GM19099 (cell line): ENCODE measurements around the gene PRDM15.

Experiments used
- POLR2A ChIP-seq: IDR thresholded peaks from 3 replicates; pipeline ENCODE4 v1.6.1; 2011; ENCODE audit warnings: low read depth; ENCODE audit not compliant: insufficient read length; ENCODE audit errors: extremely low read depth

PRDM15 gene

DNA sequence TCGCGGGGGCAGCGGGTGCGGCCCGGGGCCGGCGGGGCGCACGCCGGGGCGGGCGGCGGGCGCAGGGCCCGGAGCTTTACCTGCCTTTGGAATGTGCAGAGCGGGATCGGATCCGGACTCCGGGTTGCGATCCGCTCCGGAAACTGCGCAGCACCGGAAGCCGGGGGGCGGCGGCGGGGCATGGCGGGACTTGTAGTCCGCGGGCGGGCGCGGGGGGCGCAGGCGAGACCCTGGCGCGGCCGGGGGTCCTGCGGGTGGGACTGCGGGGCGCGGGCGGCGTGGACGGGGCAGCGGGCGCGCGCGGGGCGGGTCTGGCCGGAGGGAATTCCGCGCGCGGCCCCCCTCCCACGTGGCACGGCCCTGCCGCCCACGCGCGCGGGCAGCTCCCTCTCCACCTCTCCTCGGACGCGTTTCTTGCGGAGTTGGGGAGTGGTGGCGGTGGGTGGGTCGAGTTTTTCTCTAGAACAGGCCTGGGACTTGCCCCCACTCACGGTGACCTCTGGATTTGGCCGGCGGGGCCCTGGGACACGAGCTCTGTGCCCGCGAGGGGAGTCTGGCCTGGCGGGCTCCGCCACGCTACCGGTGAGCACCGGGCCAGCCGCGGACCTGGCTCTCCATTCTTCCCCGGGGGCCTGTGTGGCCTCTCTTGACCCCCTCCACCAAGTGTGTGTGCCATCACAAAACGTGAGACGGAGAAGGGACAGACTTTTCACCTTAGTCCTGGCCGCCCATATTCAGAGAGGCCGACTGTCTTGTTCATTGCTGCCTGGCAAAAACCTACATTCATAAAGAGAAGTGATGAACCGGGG lies at the start of gene PRDM15:
PRDM15 (minus strand) TSS at position 155 of the 809 bp plus-strand sequence. CDS start 18,981 bp downstream, outside the sequence.
- TF ChIP-seq POLR2A, result peak; percentile 51

DNA sequence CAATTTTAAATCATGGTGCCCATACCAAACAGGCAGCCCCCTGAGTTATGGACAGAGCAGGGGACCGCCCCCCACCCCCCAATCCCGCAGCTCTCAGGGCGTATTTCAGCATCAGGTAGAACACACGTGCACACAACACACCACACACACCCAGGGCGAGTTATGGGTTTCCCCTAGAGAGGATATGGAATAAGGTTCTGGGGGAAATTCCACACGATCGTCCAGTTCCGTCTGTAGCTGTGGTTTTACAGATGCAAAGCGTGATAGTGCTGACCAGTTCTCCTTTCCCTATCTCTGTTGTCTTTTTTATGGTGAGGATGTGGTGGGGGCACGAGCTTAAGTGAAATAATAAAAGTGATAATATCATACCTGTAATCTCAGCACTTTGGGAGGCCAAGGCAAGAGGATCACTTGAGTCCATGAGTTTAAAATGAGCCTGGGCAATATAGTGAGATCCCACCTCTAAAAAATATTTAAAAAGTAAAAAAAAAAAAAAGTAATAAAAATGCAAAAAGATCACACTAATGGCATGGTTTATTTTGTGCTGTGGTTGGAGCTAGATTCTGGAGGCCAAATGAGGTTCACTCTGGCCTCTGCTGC lies 49.6 kb upstream of the PRDM15 start:
- no peak for TF ChIP-seq POLR2A

DNA sequence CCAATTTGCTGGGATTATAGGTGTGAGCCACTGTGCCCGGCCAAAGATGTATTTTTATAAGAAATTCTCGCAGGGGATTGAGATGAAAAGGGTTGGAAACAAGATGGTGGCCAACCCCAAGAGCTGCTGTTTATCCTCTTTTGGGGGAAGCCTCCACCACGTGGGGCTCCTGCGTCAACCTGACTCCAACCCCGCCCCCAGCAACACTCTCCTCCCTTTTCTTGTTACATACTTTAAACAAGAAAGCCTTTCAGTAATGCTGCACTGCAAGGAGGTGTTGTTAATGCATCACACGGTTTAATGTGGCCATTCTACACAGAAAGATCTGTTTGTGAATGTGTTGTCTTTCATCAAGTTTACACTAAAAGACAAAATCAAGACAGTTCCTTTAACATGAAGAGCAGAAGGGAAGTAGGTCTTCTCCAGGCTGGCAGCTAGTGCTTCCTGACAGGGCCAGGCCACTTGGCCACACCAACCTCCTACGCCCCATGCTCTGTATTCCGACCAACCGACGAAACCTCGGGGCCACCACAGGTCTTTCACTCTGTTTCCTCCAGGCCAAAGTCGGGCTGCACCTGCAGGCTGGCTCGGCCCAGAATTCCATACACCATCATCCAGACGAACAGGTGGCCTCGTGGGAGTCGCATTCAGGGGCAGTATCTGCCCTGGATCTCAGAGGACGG lies 48.7 kb upstream of the PRDM15 start:
- TF ChIP-seq POLR2A, result no peak

- TF ChIP-seq POLR2A, result no peak
Measured at GRCh38 chr21:41926807-41927171, 47.6 kb upstream of the PRDM15 start.

GRCh38 chr21:41926117-41926806 lies 47.1 kb upstream of the PRDM15 start:
- TF ChIP-seq POLR2A, result peak; percentile 47

- no peak for TF ChIP-seq POLR2A
Measured at GRCh38 chr21:41925767-41926116, 46.6 kb upstream of the PRDM15 start.

DNA sequence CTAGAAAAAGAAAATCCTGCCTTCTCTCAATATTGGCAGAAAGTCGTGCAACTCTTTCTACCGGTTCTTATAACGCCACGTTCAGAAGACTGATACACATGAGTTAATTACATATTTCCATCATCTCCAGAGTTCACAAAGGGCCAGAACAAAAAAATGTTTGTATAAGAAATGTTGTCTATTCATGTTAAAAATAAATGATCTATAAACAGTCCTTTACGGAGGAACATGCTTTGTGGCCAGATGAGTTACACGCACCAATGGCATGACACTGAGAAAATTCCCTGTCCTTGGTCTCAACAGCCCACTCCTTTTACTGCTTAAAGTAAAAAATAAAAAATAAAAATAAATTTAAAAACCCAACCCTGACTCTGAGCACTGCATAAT lies 45.2 kb upstream of the PRDM15 start:
- no peak for TF ChIP-seq POLR2A

- no peak for TF ChIP-seq POLR2A
Measured at GRCh38 chr21:41923631-41924367, 44.7 kb upstream of the PRDM15 start.

- no peak for TF ChIP-seq POLR2A
Measured at GRCh38 chr21:41923186-41923585, 44.0 kb upstream of the PRDM15 start.

DNA sequence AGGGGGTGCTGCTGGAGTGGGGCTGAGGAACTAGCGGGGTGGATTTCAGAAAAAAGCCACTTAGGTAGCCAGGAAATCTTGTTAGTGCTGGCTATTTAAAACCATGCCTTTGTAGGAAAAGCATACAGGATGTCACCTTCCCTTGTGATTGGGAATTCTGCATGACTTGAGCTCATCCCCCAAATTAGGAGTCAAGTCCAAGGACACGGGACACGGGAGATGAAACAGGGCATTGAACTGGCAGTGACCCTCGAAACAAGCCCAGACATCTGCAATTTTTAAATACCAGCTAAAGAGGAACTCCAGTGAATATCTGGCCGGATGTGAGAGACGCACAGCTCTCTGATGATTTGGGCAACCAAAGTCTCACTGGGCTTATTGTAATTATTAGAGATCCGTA lies 41.9 kb upstream of the PRDM15 start:
- TF ChIP-seq POLR2A, result no peak

DNA sequence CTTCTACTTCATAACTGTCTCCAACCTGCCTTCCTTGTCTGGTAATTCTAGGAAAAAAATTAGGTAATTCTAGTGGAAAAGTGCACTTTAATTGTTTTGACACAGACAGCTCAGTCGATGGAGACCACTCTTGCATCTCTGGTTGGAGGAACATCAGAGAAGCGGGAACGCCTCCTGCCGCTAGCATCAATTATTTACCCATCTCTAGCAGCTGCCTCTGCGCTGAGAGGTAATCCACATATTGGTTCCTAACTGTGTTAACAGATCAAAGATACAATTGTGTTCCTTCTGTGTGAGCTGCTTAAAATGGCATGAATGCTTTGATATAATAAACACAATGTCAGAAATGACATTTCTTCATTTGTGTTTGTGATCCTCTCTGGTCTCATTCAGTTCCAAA lies 41.3 kb upstream of the PRDM15 start:
- no peak for TF ChIP-seq POLR2A

DNA sequence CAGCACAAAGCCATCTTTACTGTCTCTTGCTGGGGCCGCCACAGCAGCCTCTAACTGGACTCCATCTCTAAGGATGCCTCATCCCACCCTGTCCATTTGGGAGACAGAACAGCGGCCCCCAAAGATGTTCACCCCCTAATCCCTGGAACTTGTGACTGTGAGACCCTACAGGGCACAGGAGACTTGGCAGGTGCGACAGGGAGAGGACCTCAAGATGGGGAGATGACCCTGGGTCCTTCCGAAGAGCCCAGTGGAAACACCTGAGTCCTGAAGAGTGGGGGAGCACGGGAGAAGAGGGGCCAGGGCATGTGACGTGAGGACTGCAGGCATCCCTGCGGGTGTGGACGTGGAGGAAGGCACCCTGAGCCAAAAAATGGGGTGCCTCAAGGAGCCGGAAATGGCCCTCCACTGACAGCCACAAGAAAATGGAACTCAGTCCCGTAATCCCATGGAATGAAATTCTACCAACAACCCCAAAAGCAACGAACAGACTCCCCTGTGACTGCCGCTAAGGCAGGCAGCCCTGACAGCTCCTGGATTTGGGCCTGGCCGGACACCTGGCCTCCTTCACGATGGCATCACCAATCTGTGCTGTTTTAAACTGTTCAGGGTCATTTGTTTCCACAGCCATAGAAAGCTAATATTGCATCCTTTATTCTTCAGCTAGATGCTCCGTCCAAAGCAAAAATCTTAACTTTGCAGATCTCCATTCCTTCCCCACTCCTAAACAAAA lies 40.7 kb upstream of the PRDM15 start:
- TF ChIP-seq POLR2A, result no peak

DNA sequence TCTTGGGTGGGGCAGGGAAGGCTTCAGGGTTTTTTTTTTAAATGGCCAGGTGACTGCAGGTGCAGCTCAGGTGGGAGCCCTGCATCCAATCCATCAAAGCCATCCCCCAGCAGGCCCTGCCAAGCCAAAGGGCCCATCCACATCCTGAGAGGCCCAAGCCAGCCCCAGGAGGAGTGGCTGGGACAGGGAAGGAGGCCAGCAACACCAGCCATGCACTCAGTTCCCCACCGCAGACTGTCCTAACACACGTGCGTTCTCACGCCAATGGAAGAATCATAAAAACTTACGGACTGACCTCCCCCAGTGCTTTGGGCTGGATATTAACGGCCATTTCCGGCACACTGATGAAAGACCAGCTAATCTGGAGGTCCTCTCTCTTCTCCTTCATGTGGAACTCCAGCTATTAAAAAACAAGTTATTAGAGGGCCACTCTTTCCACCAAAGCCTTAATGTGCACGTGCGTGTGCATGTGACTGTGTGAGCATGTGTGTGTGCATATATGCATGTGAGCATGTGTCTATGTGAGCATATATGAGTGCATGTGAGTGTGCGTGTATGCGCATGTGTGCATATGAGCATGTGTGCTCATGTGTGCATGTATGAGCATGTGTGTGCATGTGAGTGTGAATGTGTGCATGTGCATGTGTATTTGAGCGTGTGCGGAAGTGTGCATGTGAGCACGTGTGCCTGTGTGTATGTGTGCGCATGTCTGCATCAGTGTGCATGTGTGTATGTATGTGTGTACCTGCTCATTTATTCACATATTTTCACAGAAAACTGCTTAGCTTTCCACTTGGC lies 39.6 kb upstream of the PRDM15 start:
- TF ChIP-seq POLR2A, result no peak
